Parathyroid adenoma (tissue), 2 donors: ENCODE results near the gene KLF6.

Experiments
- H2AFZ ChIP-seq: fragments of 300-600 bp; sonication (generic); one replicate; pipeline ENCODE4 v1.7.0; 2017; ENCODE audit warnings: antibody characterized with exemption, mild to moderate bottlenecking
- H3K27ac ChIP-seq: fragments of 300-600 bp; sonication (generic); one replicate; pipeline ENCODE4 v1.7.0; 2017
- H3K27me3 ChIP-seq: fragments of 300-600 bp; sonication (generic); one replicate; pipeline ENCODE4 v1.7.0; 2017; ENCODE audit warnings: low read length; ENCODE audit not compliant: control insufficient read depth, insufficient read depth
- H3K36me3 ChIP-seq: fragments of 300-600 bp; sonication (generic); one replicate; pipeline ENCODE4 v1.7.0; 2017; ENCODE audit warnings: low read length; ENCODE audit not compliant: control insufficient read depth, insufficient read depth
- H3K4me1 ChIP-seq: fragments of 300-600 bp; sonication (generic); one replicate; pipeline ENCODE4 v1.7.0; 2017; ENCODE audit warnings: control low read depth
- H3K4me2 ChIP-seq: fragments of 300-600 bp; sonication (generic); one replicate; pipeline ENCODE4 v1.7.0; 2017; ENCODE audit warnings: low read length
- H3K4me3 ChIP-seq: fragments of 300-600 bp; sonication (generic); one replicate; pipeline ENCODE4 v1.7.0; 2017; ENCODE audit warnings: low read depth, low read length
- H3K79me2 ChIP-seq: fragments of 300-600 bp; sonication (generic); one replicate; pipeline ENCODE4 v1.7.0; 2017; ENCODE audit warnings: control low read depth
- H3K9ac ChIP-seq: fragments of 300-600 bp; sonication (generic); one replicate; pipeline ENCODE4 v1.7.0; 2017; ENCODE audit warnings: mild to moderate bottlenecking
- H3K9me3 ChIP-seq: fragments of 300-600 bp; sonication (generic); one replicate; pipeline ENCODE4 v1.7.0; 2017; ENCODE audit warnings: low read length; ENCODE audit not compliant: control insufficient read depth
- TF ChIP-seq, protein P1 (sequence below): fragments of 300-600 bp; sonication (generic); IDR thresholded peaks from one replicate; pipeline ENCODE4 v1.7.0; 2017; ENCODE audit warnings: antibody characterized with exemption, mild to moderate bottlenecking
- donor health status: primary hyperparathyroidism.

The KLF6 gene

DNA sequence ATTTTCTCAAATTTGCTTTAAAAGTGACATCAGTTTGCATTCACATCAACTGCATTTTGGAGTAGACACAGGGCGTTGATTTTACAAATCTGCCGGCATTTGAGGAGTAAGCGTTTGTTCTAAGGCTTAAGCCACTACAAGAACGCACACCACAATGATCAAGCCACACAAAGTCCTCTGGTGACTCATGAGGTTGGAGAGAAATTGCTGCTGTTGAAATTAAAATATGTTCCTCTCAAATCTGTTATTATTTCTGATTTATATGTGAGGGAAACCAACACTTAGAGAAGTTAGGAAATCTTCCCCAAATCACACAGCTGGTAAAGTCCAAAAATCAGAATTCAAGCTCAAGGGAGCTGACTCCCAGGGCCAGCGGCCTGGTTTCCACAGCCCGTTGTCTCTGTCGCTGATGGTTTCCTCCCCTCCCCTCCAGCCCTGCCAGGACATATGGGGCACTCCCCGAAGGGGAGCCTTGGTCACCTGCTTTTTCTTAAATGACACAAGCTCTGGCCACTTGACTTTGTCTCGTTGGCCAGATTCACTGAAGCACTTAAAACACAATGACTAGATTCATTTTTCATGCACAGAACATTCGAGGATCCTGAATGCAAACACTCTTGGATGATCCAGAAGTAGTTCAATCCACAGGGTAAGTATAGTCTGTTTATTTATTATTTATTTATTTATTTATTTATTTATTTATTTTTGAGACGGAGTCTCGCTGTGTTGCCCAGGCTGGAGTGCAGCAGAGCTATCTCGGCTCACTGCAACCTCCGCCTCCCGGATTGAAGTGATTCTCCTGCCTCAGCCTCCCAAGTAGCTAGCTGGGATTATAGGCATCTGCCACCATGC is 29.2 kb upstream of the KLF6 start:
- no peak overlapping the region for H3K9ac ChIP-seq
- H3K4me2 ChIP-seq: no peak overlapping the region

DNA sequence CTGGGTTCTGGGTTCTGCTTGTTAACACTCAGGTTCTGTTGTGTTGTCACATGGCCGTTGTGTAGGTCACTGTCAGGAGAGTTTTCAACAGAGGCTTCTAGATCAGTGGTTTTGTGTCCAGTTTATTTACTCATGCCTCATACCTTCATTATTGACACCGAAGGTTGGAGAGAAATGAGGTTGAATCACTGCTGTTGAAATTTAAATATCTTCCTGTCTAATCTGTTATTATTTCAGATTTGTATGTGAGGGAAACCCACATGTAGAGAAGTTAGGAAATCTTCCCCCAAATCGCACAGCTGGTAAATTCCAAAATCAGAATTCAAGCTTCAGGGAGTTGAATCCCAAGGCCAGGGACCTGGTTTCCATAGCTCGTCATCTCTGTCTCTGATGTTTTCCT is 28.3 kb upstream of the KLF6 start:
- H3K27ac ChIP-seq: no peak overlapping the region
- H3K4me3 ChIP-seq: no peak overlapping the region

More for the DNA sequence above, 29.2 kb upstream of the KLF6 start:
- TF ChIP-seq, protein P1, sequence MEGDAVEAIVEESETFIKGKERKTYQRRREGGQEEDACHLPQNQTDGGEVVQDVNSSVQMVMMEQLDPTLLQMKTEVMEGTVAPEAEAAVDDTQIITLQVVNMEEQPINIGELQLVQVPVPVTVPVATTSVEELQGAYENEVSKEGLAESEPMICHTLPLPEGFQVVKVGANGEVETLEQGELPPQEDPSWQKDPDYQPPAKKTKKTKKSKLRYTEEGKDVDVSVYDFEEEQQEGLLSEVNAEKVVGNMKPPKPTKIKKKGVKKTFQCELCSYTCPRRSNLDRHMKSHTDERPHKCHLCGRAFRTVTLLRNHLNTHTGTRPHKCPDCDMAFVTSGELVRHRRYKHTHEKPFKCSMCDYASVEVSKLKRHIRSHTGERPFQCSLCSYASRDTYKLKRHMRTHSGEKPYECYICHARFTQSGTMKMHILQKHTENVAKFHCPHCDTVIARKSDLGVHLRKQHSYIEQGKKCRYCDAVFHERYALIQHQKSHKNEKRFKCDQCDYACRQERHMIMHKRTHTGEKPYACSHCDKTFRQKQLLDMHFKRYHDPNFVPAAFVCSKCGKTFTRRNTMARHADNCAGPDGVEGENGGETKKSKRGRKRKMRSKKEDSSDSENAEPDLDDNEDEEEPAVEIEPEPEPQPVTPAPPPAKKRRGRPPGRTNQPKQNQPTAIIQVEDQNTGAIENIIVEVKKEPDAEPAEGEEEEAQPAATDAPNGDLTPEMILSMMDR: no peak
- no peaks in the 10 kb centered on the region for H3K27me3 ChIP-seq
- H3K36me3 ChIP-seq: no peaks in the 10 kb centered on the region
- no peak overlapping the region for H2AFZ ChIP-seq
- H3K27ac ChIP-seq: no peak overlapping the region
- H3K79me2 ChIP-seq: no peaks in the 10 kb centered on the region
- no peak overlapping the region for H3K4me3 ChIP-seq
- H3K4me1 ChIP-seq: peaks cover 17% of the 10 kb centered on the region
- H3K9me3 ChIP-seq: peaks cover 2% of the 10 kb centered on the region

DNA sequence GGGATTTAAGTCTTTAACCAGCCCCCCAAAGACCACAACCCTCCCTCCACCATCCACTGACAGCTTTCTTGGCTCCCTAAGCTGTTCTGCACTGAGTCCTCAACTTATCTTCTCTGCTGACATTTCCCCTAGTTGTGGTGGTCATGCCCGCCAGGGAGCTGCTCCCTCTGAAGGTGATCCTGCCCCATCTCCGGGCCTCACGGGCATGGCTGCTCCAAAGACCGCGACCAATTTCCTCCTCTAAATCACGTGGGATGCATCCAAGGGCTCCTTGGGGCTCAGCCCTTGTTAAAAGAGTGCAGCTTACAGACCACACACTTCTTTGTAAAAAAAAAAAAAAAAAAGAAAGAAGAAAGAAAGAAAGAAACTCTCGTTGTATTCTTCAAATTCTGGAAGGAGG is 27.1 kb upstream of the KLF6 start:
- TF ChIP-seq, protein P1: no peak
- no peaks in the 10 kb centered on the region for H3K36me3 ChIP-seq
- H3K4me3 ChIP-seq: no peak overlapping the region
- no peaks in the 10 kb centered on the region for H3K79me2 ChIP-seq
- no peak overlapping the region for H3K9ac ChIP-seq
- no peak overlapping the region for H3K27ac ChIP-seq
- no peaks in the 10 kb centered on the region for H3K9me3 ChIP-seq
- peaks cover 17% of the 10 kb centered on the region for H3K4me1 ChIP-seq
- H2AFZ ChIP-seq: peak overlapping the region; percentile 15
- H3K27me3 ChIP-seq: no peaks in the 10 kb centered on the region
- no peak overlapping the region for H3K4me2 ChIP-seq

More for the DNA sequence above, 28.3 kb upstream of the KLF6 start:
- Histone ChIP-seq H3K36me3 (no peaks in the 10 kb centered on the region), H3K4me2 (no peak overlapping the region), H3K9me3 (peaks cover 2% of the 10 kb centered on the region), H3K9ac (no peak overlapping the region), H3K4me1 (peaks cover 17% of the 10 kb centered on the region), H3K79me2 (no peaks in the 10 kb centered on the region), H2AFZ (no peak overlapping the region), H3K27me3 (no peaks in the 10 kb centered on the region)
- TF ChIP-seq, protein P1: no peak

DNA sequence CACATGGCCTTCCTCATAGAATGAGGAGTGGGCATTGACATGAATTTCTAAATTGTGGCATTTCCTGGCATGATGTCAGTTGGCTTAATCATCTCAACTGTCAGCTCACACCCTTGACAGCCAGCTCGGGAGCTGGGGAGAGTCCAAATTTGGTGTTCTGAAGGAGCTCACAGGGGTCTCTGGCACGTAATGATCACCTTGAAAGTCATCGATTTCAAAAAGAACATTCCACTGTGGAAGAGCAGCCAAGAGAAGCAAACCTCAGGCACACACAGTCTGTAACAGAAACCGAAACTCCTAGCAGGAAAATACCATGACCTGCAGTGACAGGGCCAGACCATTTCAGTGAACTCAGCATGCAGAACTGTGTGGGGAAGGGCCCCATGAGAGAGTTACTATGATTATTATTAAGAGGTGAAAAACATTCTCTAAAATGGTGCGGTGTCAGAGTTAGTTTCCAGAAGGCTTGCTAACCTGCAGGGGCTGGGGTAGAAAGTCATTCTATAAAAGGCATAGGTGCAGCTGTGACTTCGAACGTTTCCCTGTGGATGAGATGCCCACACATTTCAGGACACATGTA is 26.4 kb upstream of the KLF6 start:
- no peaks in the 10 kb centered on the region for H3K79me2 ChIP-seq
- H3K9ac ChIP-seq: no peak overlapping the region
- H3K27me3 ChIP-seq: no peaks in the 10 kb centered on the region

More for the DNA sequence above, 26.4 kb upstream of the KLF6 start:
- Histone ChIP-seq H3K27ac (peak overlapping the region; percentile 53), H3K36me3 (no peaks in the 10 kb centered on the region), H2AFZ (peak overlapping the region; percentile 79), H3K4me1 (peaks cover 17% of the 10 kb centered on the region), H3K9me3 (no peaks in the 10 kb centered on the region), H3K4me3 (peak overlapping the region; percentile 19), H3K4me2 (peak overlapping the region; percentile 58)
- TF ChIP-seq, protein P1: no peak
